SK-N-SH treated with all-trans-retinoic acid at 6 μM for 48 hours (cell line): ENCODE data around the gene SDK2.

Experiments
- CSRNP3 ChIP-seq: fragments of 250-450 bp; sonication (Bioruptor Pico); IDR thresholded peaks from 2 replicates; pipeline ENCODE4 v1.5.1; 2021; ENCODE audit warnings: mild to moderate bottlenecking, moderate library complexity
- OSR1 ChIP-seq: fragments of 250-450 bp; sonication (Bioruptor Pico); IDR thresholded peaks from 2 replicates; pipeline ENCODE4 v1.8.0; 2022; ENCODE audit warnings: moderate library complexity, mild to moderate bottlenecking, inconsistent platforms
- PATZ1 ChIP-seq: fragments of 250-450 bp; sonication (Bioruptor Pico); IDR thresholded peaks from 2 replicates; pipeline ENCODE4 v1.8.0; 2020; ENCODE audit warnings: mild to moderate bottlenecking, moderate library complexity, borderline replicate concordance
- PPARA ChIP-seq: fragments of 250-450 bp; sonication (Bioruptor Pico); IDR thresholded peaks from 2 replicates; pipeline ENCODE4 v1.5.0; 2020; ENCODE audit warnings: mild to moderate bottlenecking, borderline replicate concordance

GRCh38 chr17:73300392-73300791 lies 343.9 kb downstream of the SDK2 start:
- no peak for TF ChIP-seq PPARA (CRISPR knock-in tag)
- no peak for TF ChIP-seq CSRNP3 (CRISPR knock-in tag)
- TF ChIP-seq OSR1 (CRISPR knock-in tag) = no peak
- no peak for TF ChIP-seq PATZ1 (CRISPR knock-in tag)
